Activated CD4-positive, alpha-beta T cell treated with anti-CD3 and anti-CD28 coated beads, Interleukin-2, Interleukin-6, amounts not matched to agents 100 ng/mL and 50 ng/mL, durations not matched to agents 16 hours and 8 hours (primary cell): Measurements from ENCODE around the gene GH1.
A peak's percentile ranks its signal among the peaks of the same experiment; 100 is the strongest.
"Not testable (repeated sequence)": the region's sequence is repeated elsewhere in the genome, so short reads cannot be mapped to it uniquely, and the experiment has no call there.

Experiments
- DNase-seq: peaks from one replicate; pipeline ENCODE4 v3.0.0-alpha.2; 2020

The GH1 gene

GRCh38 chr17:63894021-63894420 is 24.6 kb downstream of the GH1 start:
- not testable (repeated sequence) for DNase-seq

- not testable (repeated sequence) for DNase-seq
Observed at GRCh38 chr17:63892316-63893037, 26.2 kb downstream of the GH1 start.

GRCh38 chr17:63889026-63889848 is 29.4 kb downstream of the GH1 start:
- DNase-seq: peak; percentile 48

- not testable (repeated sequence) for DNase-seq
Observed at GRCh38 chr17:63885119-63885518, 33.5 kb downstream of the GH1 start.

- DNase-seq: not testable (repeated sequence)
Observed at GRCh38 chr17:63882626-63883126, 36.0 kb downstream of the GH1 start.

GRCh38 chr17:63881935-63882601 is 36.6 kb downstream of the GH1 start, which contains the start of gene GH2:
Gene GH2, minus strand, starts transcription at chr17:63881944. Its CDS starts 143 bp downstream, at chr17:63881801.
- peak; percentile 70 for DNase-seq

- DNase-seq: not testable (repeated sequence)
Observed at GRCh38 chr17:63881337-63881736, 37.3 kb downstream of the GH1 start.

- DNase-seq: no peak
Observed at GRCh38 chr17:63880706-63881105, 37.9 kb downstream of the GH1 start.

- DNase-seq: not testable (repeated sequence)
Observed at GRCh38 chr17:63878413-63878812, 40.2 kb downstream of the GH1 start.

- not testable (repeated sequence) for DNase-seq
Observed at GRCh38 chr17:63874693-63875092, 43.9 kb downstream of the GH1 start.

- not testable (repeated sequence) for DNase-seq
Observed at GRCh38 chr17:63874061-63874626, 44.5 kb downstream of the GH1 start.

- DNase-seq: not testable (repeated sequence)
Observed at GRCh38 chr17:63873577-63873976, 45.1 kb downstream of the GH1 start, which contains the start of gene CSH2. Gene CSH2, minus strand, starts transcription at chr17:63873677. Its CDS starts 63 bp downstream, at chr17:63873614.

GRCh38 chr17:63871646-63872365 is 46.8 kb downstream of the GH1 start:
- not testable (repeated sequence) for DNase-seq

- DNase-seq: not testable (repeated sequence)
Observed at GRCh38 chr17:63870292-63870665, 48.4 kb downstream of the GH1 start.

- DNase-seq: not testable (repeated sequence)
Observed at GRCh38 chr17:63869491-63870291, 48.9 kb downstream of the GH1 start.
